Spinal cord (tissue), 10 donors: Measurements from ENCODE around the gene STAG3. TPM values are rescaled to one million over a fixed set of nuclear protein-coding genes. Genes with fewer than 3 reads are reported as not detected.
"Not testable (repeated sequence)": the region's sequence is repeated elsewhere in the genome, so short reads cannot be mapped to it uniquely, and the experiment has no call there.

Source experiments
- DNase-seq, 6 donors: peaks; one replicate each; pipeline versions ENCODE4 v3.0.0 to v3.0.0-alpha.2; 2013 to 2015; ENCODE audit warnings: low spot score in 6 of 6, low read depth in 4 of 6
- H3K27ac ChIP-seq: one replicate; pipeline ENCODE4 v1.5.1; 2013; ENCODE audit warnings: low read depth, low read length, control low read depth
- H3K27me3 ChIP-seq: one replicate; pipeline ENCODE4 v1.6.1; 2013; ENCODE audit warnings: low read length; ENCODE audit not compliant: control insufficient read depth, insufficient read depth
- H3K36me3 ChIP-seq: one replicate; pipeline ENCODE4 v1.6.1; 2013; ENCODE audit warnings: low read length; ENCODE audit not compliant: control insufficient read depth, insufficient read depth
- H3K4me1 ChIP-seq: one replicate; pipeline ENCODE4 v1.6.1; 2013; ENCODE audit warnings: low read length; ENCODE audit not compliant: control insufficient read depth, insufficient read depth
- H3K4me3 ChIP-seq: one replicate; pipeline ENCODE4 v1.5.1; 2013; ENCODE audit warnings: low read depth, low read length, control low read depth
- H3K9me3 ChIP-seq: one replicate; pipeline ENCODE4 v1.6.1; 2013; ENCODE audit warnings: low read length; ENCODE audit not compliant: control insufficient read depth, insufficient read depth
- WGBS: methylation state at CpG from one replicate; pipeline ENCODE4 v1.1.5; 2013; ENCODE audit warnings: missing lambda C conversion rate; ENCODE audit not compliant: insufficient coverage; 5-methylcytosine and 5-hydroxymethylcytosine counted together
- polyA plus RNA-seq, 2 donors: library from polyadenylated mRNA; unstranded; fragments of 120-200 nt; gene quantifications; one replicate each; pipeline ENCODE4 v1.2.1, GENCODE V29; 2013; ENCODE audit not compliant: insufficient read length in 2 of 2
- total RNA-seq, 2 donors: library from RNA; depleted of rRNA in 1 of 2; stranded (reverse); fragments of 120-200 nt in 1 of 2; fragments of >200 nt in 1 of 2; gene quantifications; one replicate each; pipeline versions ENCODE4 v1.2.3 to v1.2.4, GENCODE V29; 2013 to 2014
- donor health status: healthy.

STAG3 gene
- total and polyA plus RNA-seq, 4 donors = 2.1 to 67.6 (median 18.1) TPM

GRCh38 chr7:100239975-100240374 is 62.3 kb downstream of the STAG3 start:
- WGBS = 94% methylated on average over 7 of the region's 7 CpGs

GRCh38 chr7:100243385-100243784 is 65.7 kb downstream of the STAG3 start:
- H3K4me3 ChIP-seq, H3K27ac ChIP-seq, H3K27me3 ChIP-seq, H3K36me3 ChIP-seq, DNase-seq, H3K9me3 ChIP-seq: not testable (repeated sequence)
- WGBS = 100% methylated on average over 6 of the region's 12 CpGs
- H3K4me1 ChIP-seq = peaks cover 23% of the 10 kb centered on the region

More at GRCh38 chr7:100239975-100240374, 62.3 kb downstream of the STAG3 start:
- not testable (repeated sequence) for H3K27ac ChIP-seq, H3K9me3 ChIP-seq, DNase-seq, H3K4me3 ChIP-seq, H3K27me3 ChIP-seq, H3K36me3 ChIP-seq
- H3K4me1 ChIP-seq = peaks cover 21% of the 10 kb centered on the region

- WGBS = 71% methylated on average over 8 of the region's 9 CpGs
- Histone ChIP-seq H3K4me1 (peaks cover 23% of the 10 kb centered on the region), H3K36me3 (peaks cover 12% of the 10 kb centered on the region)
- not testable (repeated sequence) for H3K27ac ChIP-seq, H3K4me3 ChIP-seq, DNase-seq, H3K27me3 ChIP-seq, H3K9me3 ChIP-seq
These were observed 67.4 kb downstream of the STAG3 start for GRCh38 chr7:100244988-100245605.

GRCh38 chr7:100246121-100246864 is 68.6 kb downstream of the STAG3 start:
- WGBS = 72% methylated on average over 12 of the region's 15 CpGs
- H3K27ac ChIP-seq, H3K27me3 ChIP-seq, DNase-seq, H3K4me3 ChIP-seq, H3K9me3 ChIP-seq: not testable (repeated sequence)
- peaks cover 20% of the 10 kb centered on the region for H3K4me1 ChIP-seq
- H3K36me3 ChIP-seq = peaks cover 10% of the 10 kb centered on the region

- not testable (repeated sequence) for DNase-seq, H3K27ac ChIP-seq, H3K27me3 ChIP-seq, H3K4me3 ChIP-seq, H3K9me3 ChIP-seq
- 100% methylated on average over 2 of the region's 9 CpGs for WGBS
- Histone ChIP-seq H3K4me1 (peaks cover 16% of the 10 kb centered on the region), H3K36me3 (peaks cover 10% of the 10 kb centered on the region)
These were observed 69.1 kb downstream of the STAG3 start for GRCh38 chr7:100246865-100247137.

GRCh38 chr7:100247152-100247757 is 69.5 kb downstream of the STAG3 start:
- Histone ChIP-seq H3K9me3 (no peaks in the 10 kb centered on the region), H3K27me3 (no peaks in the 10 kb centered on the region), H3K4me1 (peaks cover 11% of the 10 kb centered on the region), H3K4me3 (no peak overlapping the region), H3K27ac (no peak overlapping the region), H3K36me3 (peaks cover 10% of the 10 kb centered on the region)
- 35% methylated on average over 6 of the region's 11 CpGs for WGBS
- DNase-seq = peak in 1 of 6 donors; percentile 26

GRCh38 chr7:100248483-100248882 is 70.8 kb downstream of the STAG3 start:
- peaks cover 8% of the 10 kb centered on the region for H3K4me1 ChIP-seq
- H3K27ac ChIP-seq = no peak overlapping the region
- WGBS = 73% methylated on average over 10 of the region's 10 CpGs
- H3K4me3 ChIP-seq = no peak overlapping the region
- peaks cover 10% of the 10 kb centered on the region for H3K36me3 ChIP-seq
- no peaks in the 10 kb centered on the region for H3K9me3 ChIP-seq
- no peaks in the 10 kb centered on the region for H3K27me3 ChIP-seq
- DNase-seq = no peak

- 95% methylated on average over 7 of the region's 7 CpGs for WGBS
- DNase-seq = no peak
- Histone ChIP-seq H3K27ac (no peak overlapping the region), H3K27me3 (no peaks in the 10 kb centered on the region), H3K4me3 (no peak overlapping the region), H3K36me3 (peaks cover 10% of the 10 kb centered on the region), H3K9me3 (no peaks in the 10 kb centered on the region), H3K4me1 (no peaks in the 10 kb centered on the region)
These were observed 79.3 kb downstream of the STAG3 start for GRCh38 chr7:100257017-100257416.

GRCh38 chr7:100259984-100260383 is 82.3 kb downstream of the STAG3 start:
- not testable (repeated sequence) for H3K9me3 ChIP-seq, H3K4me3 ChIP-seq, H3K27ac ChIP-seq, H3K4me1 ChIP-seq, H3K27me3 ChIP-seq, DNase-seq
- H3K36me3 ChIP-seq = peaks cover 21% of the 10 kb centered on the region
- WGBS = 40% methylated on average over 5 of the region's 8 CpGs

GRCh38 chr7:100262896-100263295 is 85.2 kb downstream of the STAG3 start:
- H3K4me1 ChIP-seq, H3K4me3 ChIP-seq, H3K27me3 ChIP-seq, H3K9me3 ChIP-seq, DNase-seq, H3K27ac ChIP-seq: not testable (repeated sequence)
- 100% methylated on average over 1 of the region's 4 CpGs for WGBS
- peaks cover 28% of the 10 kb centered on the region for H3K36me3 ChIP-seq
